Glutamatergic neuron (in vitro differentiated cells): ENCODE measurements around the gene ALPK1. TPM values are rescaled to one million over a fixed set of nuclear protein-coding genes. Genes with fewer than 3 reads are reported as not detected.

ENCODE experiments used
- DNase-seq: peaks from one replicate; pipeline ENCODE4 v3.0.0; 2022
- H3K27ac Mint-ChIP-seq: one replicate; pipeline ENCODE4 v1.8.0; 2020; ENCODE audit warnings: mild to moderate bottlenecking, mixed read lengths, inconsistent platforms; ENCODE audit not compliant: unreplicated experiment
- H3K27me3 Mint-ChIP-seq: one replicate; pipeline ENCODE4 v1.8.0; 2020; ENCODE audit warnings: mild to moderate bottlenecking, moderate library complexity, mixed read lengths, inconsistent platforms; ENCODE audit not compliant: unreplicated experiment
- H3K36me3 Mint-ChIP-seq: one replicate; pipeline ENCODE4 v1.8.0; 2020; ENCODE audit warnings: mild to moderate bottlenecking, mixed read lengths, inconsistent platforms; ENCODE audit not compliant: unreplicated experiment
- H3K4me1 Mint-ChIP-seq: one replicate; pipeline ENCODE4 v1.8.0; 2020; ENCODE audit warnings: mild to moderate bottlenecking, low read depth, mixed read lengths, inconsistent platforms; ENCODE audit not compliant: unreplicated experiment
- H3K4me3 Mint-ChIP-seq: one replicate; pipeline ENCODE4 v1.8.0; 2020; ENCODE audit warnings: mild to moderate bottlenecking, mixed read lengths, inconsistent platforms; ENCODE audit not compliant: unreplicated experiment
- H3K9me3 Mint-ChIP-seq: one replicate; pipeline ENCODE4 v1.8.0; 2020; ENCODE audit warnings: mild to moderate bottlenecking, moderate library complexity, mixed read lengths, inconsistent platforms; ENCODE audit not compliant: unreplicated experiment
- CTCF ChIP-seq: fragments of 200-600 bp; sonication (generic); IDR thresholded peaks from one replicate; pipeline ENCODE4 v1.5.0; 2021; ENCODE audit not compliant: partially characterized antibody, unreplicated experiment
- total RNA-seq: library from RNA; stranded (reverse); fragmentation: NEBNext Ultra II Directional; extraction: Animal tissue kit (Norgen Biotek cat#: 25700); gene quantifications from one replicate; pipeline ENCODE4 v1.2.1, GENCODE V29; 2021; ENCODE audit not compliant: unreplicated experiment

ALPK1 gene
- total RNA-seq, 1 donor from 2014 or later: 0.86 TPM

DNA sequence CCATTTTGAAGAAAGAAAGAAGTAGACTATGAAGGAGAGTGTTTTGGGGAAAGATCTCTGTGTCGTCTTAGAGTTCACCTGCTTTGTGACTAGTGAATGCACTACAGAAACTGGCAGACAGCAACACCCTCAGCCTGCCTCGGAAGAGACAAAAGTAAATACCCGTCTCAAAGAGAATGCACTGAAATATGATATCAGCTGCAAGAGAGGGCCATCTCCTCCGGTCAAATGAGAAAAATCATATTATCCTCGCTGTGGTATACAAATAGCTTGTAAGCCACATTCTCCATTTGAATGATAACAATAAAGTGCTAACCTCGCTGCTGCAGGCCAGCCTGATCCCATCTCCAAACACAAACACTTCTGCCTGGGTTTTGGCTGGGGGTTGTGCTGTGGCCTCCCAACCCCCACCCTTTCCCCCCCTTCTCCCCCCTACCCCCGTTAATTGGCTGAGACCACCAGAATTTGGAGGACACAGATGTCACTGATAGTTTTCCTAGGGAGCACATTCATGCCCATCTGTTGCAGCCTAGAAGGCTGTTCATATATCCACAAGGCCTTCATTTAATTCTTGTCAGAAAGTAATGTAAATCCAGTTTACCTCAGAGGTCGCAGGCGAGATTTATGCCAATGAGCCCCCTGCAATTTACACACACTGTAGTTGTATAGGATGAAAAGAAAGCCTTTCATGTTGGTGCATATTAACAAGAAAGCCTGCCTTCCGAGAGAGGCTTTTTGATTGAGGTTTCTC, 46.3 kb downstream of the ALPK1 start:
- H3K27me3 Mint-ChIP-seq: peaks cover 3% of the 10 kb centered on the region
- peak overlapping the region; percentile 93 for H3K27ac Mint-ChIP-seq
- H3K4me3 Mint-ChIP-seq: peak overlapping the region; percentile 61

DNA sequence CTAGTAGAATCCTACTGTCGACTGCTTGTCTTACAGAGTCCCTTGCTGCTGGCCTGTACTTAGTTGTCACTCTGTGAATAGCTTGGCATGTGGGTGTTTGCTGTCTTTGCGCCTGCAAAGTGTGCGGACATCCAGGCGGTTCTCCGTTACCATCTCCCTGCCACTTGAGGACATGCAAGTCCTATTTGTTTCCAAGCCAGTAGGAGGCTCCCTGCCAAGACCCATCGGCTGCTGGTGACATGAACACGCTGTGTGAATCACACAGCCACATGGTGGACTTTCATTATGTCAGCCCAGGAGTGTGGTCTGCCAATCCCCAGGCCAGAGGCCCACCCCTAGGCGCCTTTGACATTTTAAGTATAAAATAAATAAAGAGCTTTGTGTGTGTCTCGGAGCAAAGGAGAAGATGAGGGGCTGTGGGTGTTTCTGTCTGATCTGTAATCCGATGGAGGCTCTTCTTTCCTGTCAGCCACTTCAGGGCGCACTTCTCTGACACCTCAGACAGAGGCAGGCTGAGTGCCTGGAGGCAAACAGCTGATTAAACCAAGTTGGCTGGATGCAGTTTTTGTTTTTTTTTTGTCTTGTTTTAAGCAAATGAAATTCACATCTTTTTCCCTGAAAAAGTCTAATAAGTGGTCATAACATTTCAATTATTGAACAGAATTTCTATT, 51.5 kb downstream of the ALPK1 start:
- peak; percentile 66 for DNase-seq
- Mint-ChIP-seq H3K4me1 (peaks cover 45% of the 10 kb centered on the region), H3K27ac (peak overlapping the region; percentile 95), H3K36me3 (no peaks in the 10 kb centered on the region), H3K4me3 (peak overlapping the region; percentile 30), H3K27me3 (peaks cover 4% of the 10 kb centered on the region), H3K9me3 (peaks cover 8% of the 10 kb centered on the region)
- TF ChIP-seq CTCF: no peak

More for the DNA sequence above, 46.3 kb downstream of the ALPK1 start:
- H3K36me3 Mint-ChIP-seq: no peaks in the 10 kb centered on the region
- H3K9me3 Mint-ChIP-seq: peaks cover under 1% of the 10 kb centered on the region
- peaks cover 67% of the 10 kb centered on the region for H3K4me1 Mint-ChIP-seq
- no peak for TF ChIP-seq CTCF
- no peak for DNase-seq

GRCh38 chr4:112352736-112353135, 55.6 kb downstream of the ALPK1 start:
- Mint-ChIP-seq H3K4me3 (no peak overlapping the region), H3K27ac (no peak overlapping the region), H3K27me3 (peaks cover 4% of the 10 kb centered on the region), H3K4me1 (peaks cover 19% of the 10 kb centered on the region), H3K36me3 (no peaks in the 10 kb centered on the region), H3K9me3 (peaks cover 19% of the 10 kb centered on the region)
- DNase-seq: no peak
- no peak for TF ChIP-seq CTCF

- Mint-ChIP-seq H3K4me3 (no peak overlapping the region), H3K36me3 (peaks cover 11% of the 10 kb centered on the region), H3K9me3 (peaks cover 22% of the 10 kb centered on the region), H3K27me3 (peaks cover 6% of the 10 kb centered on the region), H3K27ac (no peak overlapping the region), H3K4me1 (peaks cover under 1% of the 10 kb centered on the region)
- no peak for DNase-seq
- no peak for TF ChIP-seq CTCF
Observed at GRCh38 chr4:112355662-112356061, 58.5 kb downstream of the ALPK1 start.

GRCh38 chr4:112357453-112357852, 60.3 kb downstream of the ALPK1 start:
- H3K4me3 Mint-ChIP-seq: no peak overlapping the region
- H3K27me3 Mint-ChIP-seq: peaks cover 6% of the 10 kb centered on the region
- H3K36me3 Mint-ChIP-seq: peaks cover 25% of the 10 kb centered on the region
- no peak for TF ChIP-seq CTCF
- peaks cover 3% of the 10 kb centered on the region for H3K4me1 Mint-ChIP-seq
- no peak for DNase-seq
- H3K9me3 Mint-ChIP-seq: peaks cover 26% of the 10 kb centered on the region
- H3K27ac Mint-ChIP-seq: no peak overlapping the region
